Stimulated activated CD4-positive, alpha-beta T cell treated with anti-CD3 and anti-CD28 coated beads, TNF-alpha, amount 100 ng/mL, for 1 hour (primary cell): ENCODE measurements around the gene RCSD1.

Experiments used
- DNase-seq, 3 donors: peaks; one replicate each; pipeline ENCODE4 v3.0.0-alpha.2; 2020; ENCODE audit warnings: low read depth in 3 of 3, low spot score in 1 of 3

Gene RCSD1

GRCh38 chr1:167617153-167618147 is 12.6 kb upstream of the RCSD1 start:
- no peak for DNase-seq

GRCh38 chr1:167618366-167618765 is 11.7 kb upstream of the RCSD1 start:
- no peak for DNase-seq

GRCh38 chr1:167618789-167619188 is 11.2 kb upstream of the RCSD1 start:
- DNase-seq = no peak

- no peak for DNase-seq
Observed at GRCh38 chr1:167620002-167620401, 10.0 kb upstream of the RCSD1 start.

- DNase-seq = no peak
Observed at GRCh38 chr1:167621780-167622313, 8.2 kb upstream of the RCSD1 start.

GRCh38 chr1:167623951-167624350 is 6.1 kb upstream of the RCSD1 start:
- DNase-seq = no peak

GRCh38 chr1:167625040-167625823 is 4.8 kb upstream of the RCSD1 start:
- no peak for DNase-seq

- DNase-seq = no peak
Observed at GRCh38 chr1:167627615-167627864, 2.5 kb upstream of the RCSD1 start.

GRCh38 chr1:167627865-167628641 is 2.0 kb upstream of the RCSD1 start:
- peak; percentile 45 to 54 (median 53) for DNase-seq

GRCh38 chr1:167628741-167629515 is 1.1 kb upstream of the RCSD1 start:
- DNase-seq = no peak

- DNase-seq = no peak
Observed at GRCh38 chr1:167630568-167631385, 745 bp downstream of the RCSD1 start.

GRCh38 chr1:167631386-167631935 is 1.4 kb downstream of the RCSD1 start:
- no peak for DNase-seq

GRCh38 chr1:167631936-167632614 is 2.0 kb downstream of the RCSD1 start:
- no peak for DNase-seq

GRCh38 chr1:167633258-167633944 is 3.4 kb downstream of the RCSD1 start:
- no peak for DNase-seq

- DNase-seq = no peak
Observed at GRCh38 chr1:167634435-167634834, 4.4 kb downstream of the RCSD1 start.

GRCh38 chr1:167635156-167635648 is 5.2 kb downstream of the RCSD1 start:
- DNase-seq = no peak

GRCh38 chr1:167635941-167636340 is 5.9 kb downstream of the RCSD1 start:
- DNase-seq = no peak

- no peak for DNase-seq
Observed at GRCh38 chr1:167638064-167638463, 8.0 kb downstream of the RCSD1 start.
